Measurements from ENCODE around the gene CALCOCO2.
A peak's percentile ranks its signal among the peaks of the same experiment; 100 is the strongest.
"Not testable (repeated sequence)": the region's sequence is repeated elsewhere in the genome, so short reads cannot be mapped to it uniquely, and the experiment has no call there.

Gene CALCOCO2

GRCh38 chr17:48830840-48831548 lies at the start of gene CALCOCO2:
TSS of gene CALCOCO2 (plus strand) at chr17:48831035. CDS start at chr17:48841708, 10,673 bp downstream.
- peak; percentile 59 for DNase-seq

- no peak for DNase-seq
Measured at GRCh38 chr17:48787828-48788227, 43.0 kb upstream of the CALCOCO2 start.

- no peak for DNase-seq
Measured at GRCh38 chr17:48790607-48791127, 40.2 kb upstream of the CALCOCO2 start.

- DNase-seq, result peak; percentile 49
Measured at GRCh38 chr17:48791128-48792032, 39.5 kb upstream of the CALCOCO2 start.

- no peak for DNase-seq
Measured at GRCh38 chr17:48792033-48792798, 38.6 kb upstream of the CALCOCO2 start.

- DNase-seq, result no peak
Measured at GRCh38 chr17:48795444-48796162, 35.2 kb upstream of the CALCOCO2 start.

GRCh38 chr17:48796163-48796522 lies 34.7 kb upstream of the CALCOCO2 start:
- not testable (repeated sequence) for DNase-seq

GRCh38 chr17:48799069-48799723 lies 31.6 kb upstream of the CALCOCO2 start:
- DNase-seq, result no peak

GRCh38 chr17:48800626-48801217 lies 30.1 kb upstream of the CALCOCO2 start:
- no peak for DNase-seq

- DNase-seq, result no peak
Measured at GRCh38 chr17:48804936-48805411, 25.9 kb upstream of the CALCOCO2 start.

GRCh38 chr17:48809182-48809581 lies 21.7 kb upstream of the CALCOCO2 start:
- DNase-seq, result no peak

GRCh38 chr17:48812001-48812400 lies 18.8 kb upstream of the CALCOCO2 start:
- DNase-seq, result no peak

GRCh38 chr17:48814504-48814903 lies 16.3 kb upstream of the CALCOCO2 start:
- DNase-seq, result no peak

GRCh38 chr17:48815311-48815710 lies 15.5 kb upstream of the CALCOCO2 start:
- no peak for DNase-seq

GRCh38 chr17:48816438-48816773 lies 14.4 kb upstream of the CALCOCO2 start:
- no peak for DNase-seq

GRCh38 chr17:48816774-48817590 lies 13.9 kb upstream of the CALCOCO2 start, which contains the start of gene TTLL6:
TSS of gene TTLL6 (minus strand) at chr17:48817229. CDS start at chr17:48817072, 157 bp downstream.
- peak; percentile 61 for DNase-seq

GRCh38 chr17:48818361-48818841 lies 12.4 kb upstream of the CALCOCO2 start:
- DNase-seq, result no peak

- DNase-seq, result no peak
Measured at GRCh38 chr17:48819466-48819865, 11.4 kb upstream of the CALCOCO2 start.

- not testable (repeated sequence) for DNase-seq
Measured at GRCh38 chr17:48820936-48821335, 9.9 kb upstream of the CALCOCO2 start.

All from NCI-H2029 treated with DMSO at 0.1 percent for 48 hours (cell line).